Adrenal gland (tissue), 5 donors: ENCODE measurements around the gene ELOVL6.

Experiments used
- CTCF ChIP-seq, 6 experiments: fragments of 450-650 bp in 4 of 6; fragments of 200-600 bp in 2 of 6; sonication (generic) in 1 of 6; IDR thresholded peaks; 1 replicate in 5 of 6; 2 replicates in 1 of 6; pipeline versions ENCODE4 v1.5.1 to v1.8.0; 2016 to 2021; ENCODE audit warnings: antibody characterized with exemption in 6 of 6, mild to moderate bottlenecking in 2 of 6, moderate library complexity in 1 of 6
- POLR2A ChIP-seq, 2 donors: fragments of 450-650 bp; IDR thresholded peaks; one replicate each; pipeline ENCODE4 v1.6.1; 2017; ENCODE audit warnings: antibody characterized with exemption in 2 of 2, mild to moderate bottlenecking in 2 of 2, moderate library complexity in 1 of 2
- donor health status: DM: no; HTN: no; CAD: no.

- TF ChIP-seq CTCF (IDR thresholded peaks at IDR 0.05), result no peak
- TF ChIP-seq POLR2A (IDR thresholded peaks at IDR 0.05), result no peak
Observed at GRCh38 chr4:110139815-110140214, 58.6 kb downstream of the ELOVL6 start.
